Karpas-422 (cell line): ENCODE results near the gene CEBPZOS. TPM values are rescaled to one million over a fixed set of nuclear protein-coding genes. Genes with fewer than 3 reads are reported as not detected.

Experiments
- total RNA-seq: library from RNA; depleted of rRNA; stranded (reverse); fragments of >200 nt; shearing (Covaris generic); gene quantifications from 2 replicates; pipeline ENCODE4 v1.2.3, GENCODE V29; 2014; ENCODE audit warnings: low replicate concordance; rRNA removed

The CEBPZOS gene
- total RNA-seq, 1 experiment from 2014 or later: 31.0 TPM

Other genes starting within 250 kb of the CEBPZOS start
- gene STRN, start 230.0 kb upstream of the CEBPZOS start, total RNA-seq: 18.3 and 34.1 TPM in 2 replicates
- 21.2 and 53.1 TPM in 2 replicates for gene HEATR5B, start 112.1 kb upstream of the CEBPZOS start, total RNA-seq
- gene GPATCH11, start 112.0 kb upstream of the CEBPZOS start, total RNA-seq: 7.8 and 16.4 TPM in 2 replicates
- 24.9 and 29.3 TPM in 2 replicates for gene EIF2AK2, start 39.5 kb upstream of the CEBPZOS start, total RNA-seq
- not detected in 2 replicates for gene SULT6B1, start 7.8 kb upstream of the CEBPZOS start, total RNA-seq
- 38.5 and 48.2 TPM in 2 replicates for gene CEBPZ, start 35.1 kb downstream of the CEBPZOS start, total RNA-seq
- gene NDUFAF7, start 35.2 kb downstream of the CEBPZOS start, total RNA-seq: 28.4 and 42.2 TPM in 2 replicates
- 10.8 and 20.8 TPM in 2 replicates for gene PRKD3, start 128.3 kb downstream of the CEBPZOS start, total RNA-seq
- 4.8 and 8.8 TPM in 2 replicates for gene QPCT, start 148.1 kb downstream of the CEBPZOS start, total RNA-seq